GM19240 (cell line): ENCODE measurements around the gene SRD5A1.

Experiments used
- DNase-seq: peaks from one replicate; pipeline ENCODE4 v3.0.0; 2011; ENCODE audit warnings: low spot score; ENCODE audit not compliant: insufficient read length

The SRD5A1 gene

GRCh38 chr5:6712142-6712576, 78.9 kb downstream of the SRD5A1 start:
- no peak for DNase-seq

GRCh38 chr5:6712577-6713273, 79.5 kb downstream of the SRD5A1 start:
- DNase-seq: no peak

DNA sequence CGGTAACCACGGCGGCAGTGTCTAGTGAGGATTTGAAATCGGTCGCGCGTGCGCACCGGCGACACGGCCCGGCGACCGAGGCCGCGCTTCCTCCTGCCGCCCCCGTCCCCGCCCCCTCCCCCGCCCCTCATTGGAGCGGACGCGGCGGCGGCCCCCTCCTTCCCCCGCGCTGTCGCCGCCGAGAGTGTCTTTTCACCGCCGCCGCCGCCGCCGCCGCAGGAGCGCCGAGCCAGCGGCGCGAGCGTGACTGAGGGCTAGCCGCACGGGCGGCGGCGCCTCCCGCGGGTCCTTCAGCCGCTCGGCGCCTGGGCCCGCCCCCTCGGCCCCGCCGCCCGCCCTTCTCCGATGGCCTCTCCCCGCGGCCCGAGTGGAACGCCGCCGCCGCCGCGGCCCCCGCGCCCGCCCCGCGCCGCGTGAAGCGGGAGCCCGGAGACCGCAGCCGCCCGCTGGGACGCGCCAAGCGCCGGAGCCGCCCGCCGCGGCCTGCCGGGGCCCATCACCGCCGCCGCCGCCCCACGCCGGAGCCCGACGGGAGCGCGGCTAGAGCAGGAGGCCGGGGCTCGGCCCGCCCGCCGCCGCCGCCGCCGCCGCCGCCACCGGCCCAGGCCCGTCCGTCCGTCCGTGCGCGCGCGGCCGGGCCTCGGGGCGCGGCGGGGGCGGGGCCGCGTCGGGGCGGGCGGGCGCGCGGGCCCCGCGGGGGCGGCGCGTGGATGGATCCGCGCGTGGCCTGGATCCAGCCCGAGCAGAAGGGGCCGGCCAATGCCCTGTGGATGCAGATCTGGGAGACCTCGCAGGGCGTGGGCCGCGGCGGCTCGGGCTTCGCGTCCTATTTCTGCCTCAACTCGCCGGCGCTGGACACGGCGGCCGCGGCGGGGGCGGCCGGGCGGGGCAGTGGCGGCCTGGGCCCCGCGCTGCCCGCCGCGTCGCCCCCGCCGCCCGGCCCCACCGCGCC, 80.3 kb downstream of the SRD5A1 start, which contains the start of gene TENT4A:
Gene TENT4A, plus strand, starts transcription at position 159 of the 952 bp plus-strand sequence. Its CDS starts 552 bp downstream, at position 711.
- DNase-seq: peak; percentile 96

- no peak for DNase-seq
These were observed 81.2 kb downstream of the SRD5A1 start for GRCh38 chr5:6714226-6715041.

- DNase-seq: no peak
These were observed 82.0 kb downstream of the SRD5A1 start for GRCh38 chr5:6715271-6715670.

GRCh38 chr5:6715758-6716628, 82.8 kb downstream of the SRD5A1 start:
- no peak for DNase-seq

- DNase-seq: no peak
These were observed 83.4 kb downstream of the SRD5A1 start for GRCh38 chr5:6716629-6717149.

GRCh38 chr5:6717247-6717646, 84.0 kb downstream of the SRD5A1 start:
- no peak for DNase-seq

DNA sequence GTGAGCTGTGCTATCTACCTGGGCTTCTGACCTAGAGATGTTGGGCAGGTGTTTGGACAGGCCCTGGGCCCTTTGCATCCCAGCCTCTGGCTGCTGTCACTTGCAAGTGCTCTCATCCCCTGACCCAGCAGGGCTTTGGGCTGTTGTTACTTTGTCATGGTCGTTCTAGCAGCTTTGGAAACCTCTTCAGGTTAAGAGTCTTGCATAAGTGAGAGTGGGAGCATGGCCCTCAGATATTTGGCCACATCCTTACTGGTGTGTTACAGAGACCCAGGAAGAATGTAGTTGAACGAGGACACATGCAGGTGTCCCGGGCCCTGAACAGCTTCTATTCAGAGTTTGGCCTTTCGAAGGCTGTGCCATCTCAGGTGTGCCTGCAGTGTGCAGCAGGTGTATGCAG, 84.4 kb downstream of the SRD5A1 start:
- no peak for DNase-seq

- DNase-seq: no peak
These were observed 85.0 kb downstream of the SRD5A1 start for GRCh38 chr5:6718161-6718681.

GRCh38 chr5:6718718-6719117, 85.5 kb downstream of the SRD5A1 start:
- DNase-seq: no peak

- no peak for DNase-seq
These were observed 86.2 kb downstream of the SRD5A1 start for GRCh38 chr5:6719417-6719816.

- DNase-seq: no peak
These were observed 86.8 kb downstream of the SRD5A1 start for GRCh38 chr5:6719896-6720560.

GRCh38 chr5:6720561-6720921, 87.3 kb downstream of the SRD5A1 start:
- no peak for DNase-seq

DNA sequence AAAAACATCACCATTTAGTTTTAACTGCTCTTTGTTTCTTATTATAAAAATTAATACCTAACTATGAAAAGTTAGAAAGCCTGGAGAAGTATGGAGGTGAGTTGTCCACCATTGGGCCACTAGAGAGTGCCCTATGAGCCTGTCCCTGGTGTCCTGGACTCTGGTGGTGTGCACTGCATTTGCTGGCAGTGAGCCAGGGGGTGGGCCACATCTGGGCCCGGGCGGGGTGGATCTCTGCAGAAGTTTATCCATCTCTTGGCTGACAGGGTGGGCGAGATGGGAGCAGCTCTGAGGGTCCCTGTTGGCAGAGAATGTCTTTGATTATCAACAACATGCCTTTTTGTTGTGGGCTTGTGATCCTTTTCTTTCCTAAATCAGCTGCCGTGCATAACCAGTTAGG, 88.2 kb downstream of the SRD5A1 start:
- no peak for DNase-seq

GRCh38 chr5:6722015-6722414, 88.8 kb downstream of the SRD5A1 start:
- DNase-seq: no peak

DNA sequence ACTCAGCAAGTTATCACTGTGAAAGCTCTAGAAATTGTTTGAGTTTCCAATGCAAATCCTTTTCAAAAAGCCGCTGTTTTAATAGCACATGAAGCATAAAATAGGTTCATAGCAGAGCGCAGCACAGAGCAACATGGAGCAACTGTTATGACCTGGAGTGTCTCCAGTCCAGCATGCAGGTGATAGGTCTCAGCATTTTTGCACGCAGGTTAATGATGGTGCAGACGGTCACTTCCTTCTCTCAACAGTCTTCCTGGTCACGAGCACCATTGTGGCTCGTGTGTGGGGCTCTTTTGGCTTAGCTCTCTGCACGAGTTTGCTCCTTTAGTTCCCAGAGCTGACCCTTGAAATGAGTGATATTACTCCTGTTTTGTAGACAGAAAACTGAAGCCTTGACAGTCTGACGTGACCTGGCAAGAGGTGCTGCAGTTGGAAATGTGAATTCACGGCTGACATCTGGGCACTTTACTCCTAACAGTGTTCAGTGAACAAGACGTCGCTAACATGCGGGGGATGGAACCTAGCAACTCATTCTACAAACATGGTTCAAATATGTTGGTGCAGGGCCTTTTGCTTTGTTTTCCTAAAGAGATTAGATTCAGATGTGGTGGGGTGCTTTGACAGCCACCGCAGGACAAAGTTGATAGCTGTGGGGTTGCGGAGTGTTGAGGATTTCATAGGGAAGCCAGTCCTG, 90.0 kb downstream of the SRD5A1 start:
- no peak for DNase-seq

DNA sequence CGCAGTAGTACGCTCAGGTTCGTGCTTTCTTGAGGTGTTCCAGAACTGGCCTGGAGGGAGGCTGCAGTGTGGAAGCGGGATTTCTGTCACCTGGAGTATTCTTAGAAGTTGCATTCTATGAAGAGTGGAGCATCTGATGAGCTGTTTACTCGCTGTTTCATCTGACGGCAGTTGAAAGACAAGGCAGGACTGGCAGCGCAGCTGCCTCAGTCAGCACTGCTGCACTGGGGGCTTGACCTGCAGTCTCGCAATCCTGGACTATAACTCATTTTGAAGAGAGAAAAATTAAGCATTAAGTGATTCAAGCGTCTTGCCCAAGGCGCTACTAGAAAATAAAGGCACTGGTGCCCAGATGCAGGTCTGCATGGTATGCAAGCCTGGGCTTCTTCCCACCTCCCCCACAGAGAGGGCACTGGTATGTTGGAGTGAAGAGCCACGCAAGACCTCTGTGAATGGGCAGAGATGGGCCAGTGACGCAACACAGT, 90.6 kb downstream of the SRD5A1 start:
- DNase-seq: no peak
